Trophoblast cell (in vitro differentiated cells and primary cell): ENCODE results near the gene ANKRD13A.

ENCODE experiments used
- DNase-seq, 2 donors: peaks; one replicate each; pipeline ENCODE4 v3.0.0-alpha.2; 2016
- H2AFZ ChIP-seq: 2 replicates; pipeline ENCODE4 v1.6.1; 2013; ENCODE audit warnings: low read length, moderate library complexity, mild to moderate bottlenecking; ENCODE audit not compliant: insufficient read depth, poor library complexity
- H2AK5ac ChIP-seq: 2 replicates; pipeline ENCODE4 v1.6.1; 2013; ENCODE audit warnings: mild to moderate bottlenecking, low read length
- H2BK120ac ChIP-seq: 2 replicates; pipeline ENCODE4 v1.6.1; 2013; ENCODE audit warnings: low read length, mild to moderate bottlenecking, moderate library complexity; ENCODE audit not compliant: insufficient read depth, poor library complexity
- H2BK12ac ChIP-seq: 2 replicates; pipeline ENCODE4 v1.6.1; 2013; ENCODE audit warnings: mild to moderate bottlenecking, low read length, moderate library complexity
- H2BK5ac ChIP-seq: 2 replicates; pipeline ENCODE4 v1.6.1; 2013; ENCODE audit warnings: low read length, low read depth, moderate library complexity, mild to moderate bottlenecking; ENCODE audit not compliant: poor library complexity
- H3K14ac ChIP-seq: 2 replicates; pipeline ENCODE4 v1.6.1; 2013; ENCODE audit warnings: mild to moderate bottlenecking, low read length
- H3K18ac ChIP-seq: 2 replicates; pipeline ENCODE4 v1.6.1; 2013; ENCODE audit warnings: mild to moderate bottlenecking, low read length
- H3K23ac ChIP-seq: 2 replicates; pipeline ENCODE4 v1.6.1; 2013; ENCODE audit warnings: low read length
- H3K27ac ChIP-seq: 2 replicates; pipeline ENCODE4 v1.5.1; 2013; ENCODE audit warnings: low read depth, mild to moderate bottlenecking, inconsistent platforms, low read length, moderate library complexity
- H3K27me3 ChIP-seq: 2 replicates; pipeline ENCODE4 v1.6.1; 2013; ENCODE audit warnings: inconsistent platforms, mild to moderate bottlenecking, low read length, moderate library complexity; ENCODE audit not compliant: insufficient read depth
- H3K36me3 ChIP-seq, 2 experiments: 1 replicate in 1 of 2; 2 replicates in 1 of 2; pipeline ENCODE4 v1.6.1; 2013; ENCODE audit warnings: low read length in 2 of 2, mild to moderate bottlenecking in 2 of 2, moderate library complexity in 1 of 2; ENCODE audit not compliant: insufficient read depth in 2 of 2, control insufficient read depth in 1 of 2
- H3K4ac ChIP-seq: 2 replicates; pipeline ENCODE4 v1.6.1; 2013; ENCODE audit warnings: low read depth, mild to moderate bottlenecking, low read length, moderate library complexity
- H3K4me1 ChIP-seq, 2 experiments: 1 replicate in 1 of 2; 2 replicates in 1 of 2; pipeline ENCODE4 v1.6.1; 2013; ENCODE audit warnings: low read length in 2 of 2, mild to moderate bottlenecking in 2 of 2, moderate library complexity in 1 of 2; ENCODE audit not compliant: insufficient read depth in 2 of 2, control insufficient read depth in 1 of 2
- H3K4me2 ChIP-seq: 2 replicates; pipeline ENCODE4 v1.6.1; 2013; ENCODE audit warnings: inconsistent platforms, mild to moderate bottlenecking, low read length, moderate library complexity
- H3K4me3 ChIP-seq: 2 replicates; pipeline ENCODE4 v1.5.1; 2013; ENCODE audit warnings: mild to moderate bottlenecking, low read depth, low read length, inconsistent platforms
- H3K79me1 ChIP-seq: one replicate; pipeline ENCODE4 v1.6.1; 2013; ENCODE audit warnings: low read length
- H3K79me2 ChIP-seq: 2 replicates; pipeline ENCODE4 v1.6.1; 2013; ENCODE audit warnings: low read length, mild to moderate bottlenecking; ENCODE audit not compliant: control insufficient read depth, insufficient read depth, poor library complexity
- H3K9ac ChIP-seq: 2 replicates; pipeline ENCODE4 v1.6.1; 2013; ENCODE audit warnings: mild to moderate bottlenecking, low read length
- H3K9me3 ChIP-seq: 2 replicates; pipeline ENCODE4 v1.6.1; 2013; ENCODE audit warnings: low read depth, mild to moderate bottlenecking, control low read depth, inconsistent platforms, low read length; ENCODE audit not compliant: insufficient read depth
- H4K12ac ChIP-seq: 2 replicates; pipeline ENCODE4 v1.6.1; 2013; ENCODE audit warnings: low read depth, mild to moderate bottlenecking, low read length, moderate library complexity
- H4K8ac ChIP-seq: 2 replicates; pipeline ENCODE4 v1.6.1; 2013; ENCODE audit warnings: low read depth, mild to moderate bottlenecking, low read length, moderate library complexity
- H4K91ac ChIP-seq: one replicate; pipeline ENCODE4 v1.6.1; 2013; ENCODE audit warnings: low read depth, mild to moderate bottlenecking, low read length, moderate library complexity
- WGBS: extraction: QIAGEN DNeasy Blood & Tissue Kit; methylation state at CpG from one replicate; pipeline ENCODE4 v1.1.7; 2013; ENCODE audit warnings: missing lambda C conversion rate; ENCODE audit not compliant: insufficient read length, insufficient coverage; ENCODE audit errors: extremely low coverage; 5-methylcytosine and 5-hydroxymethylcytosine counted together

Gene ANKRD13A

GRCh38 chr12:110010853-110011723 lies 11.9 kb downstream of the ANKRD13A start:
- H3K23ac ChIP-seq, result no peak overlapping the region
- no peak for DNase-seq
- no peaks in the 10 kb centered on the region for H3K27me3 ChIP-seq
- H3K18ac ChIP-seq, result no peak overlapping the region
- H2BK12ac ChIP-seq, result no peak overlapping the region
- no peaks in the 10 kb centered on the region for H3K9me3 ChIP-seq
- H3K4me1 ChIP-seq, result no peaks in the 10 kb centered on the region
- no peak overlapping the region for H3K9ac ChIP-seq
- no peak overlapping the region for H3K4me2 ChIP-seq
- WGBS, result no CpG with 5 or more reads among the region's 13 CpGs
- H3K36me3 ChIP-seq, result peaks cover 0 to 6% of the 10 kb centered on the region in 2 experiments
- no peak overlapping the region for H2AK5ac ChIP-seq
- no peak overlapping the region for H4K8ac ChIP-seq
- H4K12ac ChIP-seq, result no peak overlapping the region
- H3K27ac ChIP-seq, result no peak overlapping the region
- H2AFZ ChIP-seq, result no peak overlapping the region
- H3K79me1 ChIP-seq, result no peaks in the 10 kb centered on the region
- no peak overlapping the region for H3K14ac ChIP-seq
- H3K79me2 ChIP-seq, result no peaks in the 10 kb centered on the region
- H2BK5ac ChIP-seq, result no peak overlapping the region
- H2BK120ac ChIP-seq, result no peak overlapping the region
- no peak overlapping the region for H4K91ac ChIP-seq
- no peak overlapping the region for H3K4me3 ChIP-seq
- H3K4ac ChIP-seq, result no peak overlapping the region

DNA sequence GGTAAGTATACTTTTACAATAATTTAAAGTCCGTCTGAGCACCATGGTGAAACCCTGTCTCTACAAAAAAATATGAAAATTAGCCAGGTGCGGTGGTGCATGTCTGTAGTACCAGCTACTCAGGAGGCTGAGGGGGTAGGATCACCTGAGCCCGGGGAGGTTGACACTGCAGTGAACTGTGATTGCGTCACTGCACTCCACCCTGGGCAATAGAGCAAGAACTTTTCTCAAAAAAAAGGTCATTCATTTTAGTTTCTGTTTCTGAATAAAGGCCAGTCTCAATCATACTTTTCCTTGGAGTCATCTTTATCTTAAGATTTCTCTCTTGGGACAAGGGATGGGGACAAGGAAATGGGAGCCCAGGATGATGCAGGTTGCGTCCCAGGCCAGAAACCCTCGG lies 12.9 kb downstream of the ANKRD13A start:
- WGBS, result no CpG with 5 or more reads among the region's 6 CpGs
- H3K4me1 ChIP-seq, result no peaks in the 10 kb centered on the region
- no peaks in the 10 kb centered on the region for H3K9me3 ChIP-seq

GRCh38 chr12:110012659-110013058 lies 13.4 kb downstream of the ANKRD13A start:
- no peak overlapping the region for H3K23ac ChIP-seq
- H3K9me3 ChIP-seq, result no peaks in the 10 kb centered on the region
- no peak overlapping the region for H4K12ac ChIP-seq
- no peak overlapping the region for H3K4me3 ChIP-seq
- H2AFZ ChIP-seq, result no peak overlapping the region
- no peak overlapping the region for H2AK5ac ChIP-seq
- no peak overlapping the region for H3K14ac ChIP-seq
- H3K4me2 ChIP-seq, result no peak overlapping the region
- no peak overlapping the region for H4K8ac ChIP-seq
- no peaks in the 10 kb centered on the region for H3K79me1 ChIP-seq
- no peaks in the 10 kb centered on the region for H3K79me2 ChIP-seq
- no peak overlapping the region for H3K27ac ChIP-seq
- H3K27me3 ChIP-seq, result no peaks in the 10 kb centered on the region
- H3K4me1 ChIP-seq, result no peaks in the 10 kb centered on the region
- no CpG with 5 or more reads among the region's 4 CpGs for WGBS
- H4K91ac ChIP-seq, result no peak overlapping the region
- H3K4ac ChIP-seq, result no peak overlapping the region
- H2BK5ac ChIP-seq, result no peak overlapping the region
- no peak overlapping the region for H3K18ac ChIP-seq
- H2BK12ac ChIP-seq, result no peak overlapping the region
- H3K36me3 ChIP-seq, result peaks cover 2 to 9% of the 10 kb centered on the region in 2 experiments
- no peak overlapping the region for H2BK120ac ChIP-seq
- no peak for DNase-seq
- H3K9ac ChIP-seq, result no peak overlapping the region

More for the DNA sequence above, 12.9 kb downstream of the ANKRD13A start:
- H3K4me2 ChIP-seq, result no peak overlapping the region
- no peak overlapping the region for H3K18ac ChIP-seq
- H3K36me3 ChIP-seq, result peaks cover 0 to 9% of the 10 kb centered on the region in 2 experiments
- no peak overlapping the region for H2AFZ ChIP-seq
- H3K4ac ChIP-seq, result no peak overlapping the region
- no peaks in the 10 kb centered on the region for H3K79me2 ChIP-seq
- no peak overlapping the region for H4K8ac ChIP-seq
- no peak overlapping the region for H3K9ac ChIP-seq
- no peak overlapping the region for H2BK5ac ChIP-seq
- H3K79me1 ChIP-seq, result no peaks in the 10 kb centered on the region
- DNase-seq, result peak; percentile 29 to 67
- no peak overlapping the region for H3K27ac ChIP-seq
- no peak overlapping the region for H4K12ac ChIP-seq
- no peak overlapping the region for H3K14ac ChIP-seq
- H3K23ac ChIP-seq, result no peak overlapping the region
- no peak overlapping the region for H2AK5ac ChIP-seq
- H3K27me3 ChIP-seq, result no peaks in the 10 kb centered on the region
- H2BK120ac ChIP-seq, result no peak overlapping the region
- H2BK12ac ChIP-seq, result no peak overlapping the region
- H4K91ac ChIP-seq, result no peak overlapping the region
- H3K4me3 ChIP-seq, result no peak overlapping the region

DNA sequence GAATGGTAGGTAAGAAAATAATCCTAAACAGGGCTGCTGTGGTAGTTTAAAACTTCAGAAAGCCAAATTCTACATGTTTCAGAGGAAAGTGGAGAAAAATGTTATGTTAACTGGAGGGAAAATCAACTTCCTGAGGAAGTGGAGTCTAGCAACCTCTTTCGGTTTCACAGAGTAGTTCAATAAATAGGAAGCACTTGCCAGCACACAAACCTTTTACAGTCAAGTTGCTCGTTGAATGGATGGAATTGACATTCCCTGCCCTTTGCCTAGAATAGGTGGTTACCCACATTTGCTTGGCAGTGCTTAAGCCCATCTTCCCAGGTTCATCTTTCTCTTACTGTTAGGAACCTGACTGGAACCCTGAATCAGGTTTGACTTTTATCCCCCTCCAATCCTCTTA lies 15.9 kb downstream of the ANKRD13A start:
- Histone ChIP-seq H3K9me3 (no peaks in the 10 kb centered on the region), H2AFZ (no peak overlapping the region), H2BK5ac (no peak overlapping the region), H2BK12ac (no peak overlapping the region), H3K36me3 (peaks cover 12 to 13% of the 10 kb centered on the region in 2 experiments), H3K4ac (no peak overlapping the region), H3K79me2 (no peaks in the 10 kb centered on the region), H3K23ac (no peak overlapping the region), H3K4me3 (no peak overlapping the region), H3K18ac (no peak overlapping the region), H4K8ac (no peak overlapping the region), H2AK5ac (no peak overlapping the region), H3K27me3 (no peaks in the 10 kb centered on the region), H4K91ac (no peak overlapping the region), H3K79me1 (no peaks in the 10 kb centered on the region), H3K27ac (no peak overlapping the region), H2BK120ac (no peak overlapping the region), H3K14ac (no peak overlapping the region), H4K12ac (no peak overlapping the region), H3K9ac (no peak overlapping the region), H3K4me1 (no peaks in the 10 kb centered on the region), H3K4me2 (no peak overlapping the region)
- WGBS, result no CpG with 5 or more reads among the region's 2 CpGs
- DNase-seq, result no peak
